Tibial nerve (tissue), 4 donors: ENCODE measurements around the gene CNNM1. TPM values are rescaled to one million over a fixed set of nuclear protein-coding genes. Genes with fewer than 3 reads are reported as not detected.

Experiments used
- DNase-seq, 2 donors: peaks; one replicate each; pipeline ENCODE4 v3.0.0-alpha.2; 2019; ENCODE audit warnings: low spot score in 2 of 2
- H3K27ac ChIP-seq, 4 donors: fragments of 200-600 bp; sonication (generic) in 3 of 4; one replicate each; pipeline ENCODE4 v1.5.1; 2017 to 2019; ENCODE audit warnings: mild to moderate bottlenecking in 1 of 4
- H3K27me3 ChIP-seq, 2 donors: fragments of 200-600 bp; sonication (generic) in 1 of 2; one replicate each; pipeline versions ENCODE4 v1.5.1 to v1.6.0; 2017 to 2019
- H3K36me3 ChIP-seq, 3 donors: fragments of 200-600 bp; sonication (generic); one replicate each; pipeline ENCODE4 v1.5.1; 2018 to 2019
- H3K4me1 ChIP-seq, 4 donors: fragments of 200-600 bp; sonication (generic) in 3 of 4; one replicate each; pipeline ENCODE4 v1.5.1; 2017 to 2019
- H3K4me3 ChIP-seq, 4 donors: fragments of 200-600 bp; sonication (generic) in 3 of 4; one replicate each; pipeline ENCODE4 v1.5.1; 2017 to 2019; ENCODE audit warnings: mild to moderate bottlenecking in 1 of 4, moderate library complexity in 1 of 4
- H3K9me3 ChIP-seq, 4 donors: fragments of 200-600 bp; sonication (generic) in 3 of 4; one replicate each; pipeline ENCODE4 v1.5.1; 2017 to 2019
- EP300 ChIP-seq, 2 donors: sonication (generic); formaldehyde crosslinking; IDR thresholded peaks; one replicate each; pipeline ENCODE4 v1.6.1; 2017; ENCODE audit warnings: antibody characterized with exemption in 2 of 2, mild to moderate bottlenecking in 1 of 2
- POLR2A ChIP-seq, 2 donors: fragments of 450-650 bp; IDR thresholded peaks; one replicate each; pipeline ENCODE4 v1.6.1; 2017; ENCODE audit warnings: antibody characterized with exemption in 2 of 2, mild to moderate bottlenecking in 2 of 2, moderate library complexity in 2 of 2
- WGBS, 2 donors: methylation state at CpG; one replicate each; pipeline ENCODE4 v1.1.5; 2018; 5-methylcytosine and 5-hydroxymethylcytosine counted together
- total RNA-seq, 4 donors: library from RNA; depleted of rRNA; stranded (reverse); fragments of >200 nt; gene quantifications; one replicate each; pipeline ENCODE4 v1.1.0, GENCODE V29; 2016
- TF ChIP-seq, protein P1 (sequence below), 5 experiments: fragments of 200-600 bp in 3 of 5; fragments of 450-650 bp in 2 of 5; sonication (generic) in 3 of 5; IDR thresholded peaks; one replicate each; pipeline ENCODE4 v1.5.1; 2016 to 2019; ENCODE audit warnings: antibody characterized with exemption in 5 of 5, mild to moderate bottlenecking in 3 of 5, moderate library complexity in 2 of 5

CNNM1 gene
- total RNA-seq, 4 donors from 2014 or later, result 0.20 TPM; not detected in 3

DNA sequence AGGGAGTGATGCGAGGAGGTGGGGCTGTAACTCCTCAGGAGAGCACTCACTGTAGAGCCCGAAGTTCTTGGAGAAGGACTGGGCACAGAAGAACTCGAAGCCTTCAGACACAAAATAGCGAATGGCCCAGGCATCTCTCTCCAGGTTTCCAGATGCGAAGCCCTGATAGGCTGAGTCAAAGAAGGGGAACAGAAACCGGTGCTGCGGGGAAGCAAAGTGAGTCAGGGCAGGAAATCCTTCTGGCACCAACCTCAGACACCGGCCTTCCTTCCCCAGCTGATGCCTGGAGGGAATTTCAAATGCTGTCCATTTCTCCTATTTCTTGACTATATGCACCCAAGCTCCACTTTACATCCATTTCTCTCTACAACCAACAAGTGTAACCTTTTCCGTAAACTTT, 74.5 kb downstream of the CNNM1 start:
- Histone ChIP-seq H3K36me3 (peaks cover 0 to 87% (median 4%) of the 10 kb centered on the region in 3 donors), H3K4me3 (no peak overlapping the region), H3K27me3 (no peaks in the 10 kb centered on the region), H3K9me3 (no peaks in the 10 kb centered on the region), H3K27ac (no peak overlapping the region), H3K4me1 (no peaks in the 10 kb centered on the region)
- TF ChIP-seq, protein P1, sequence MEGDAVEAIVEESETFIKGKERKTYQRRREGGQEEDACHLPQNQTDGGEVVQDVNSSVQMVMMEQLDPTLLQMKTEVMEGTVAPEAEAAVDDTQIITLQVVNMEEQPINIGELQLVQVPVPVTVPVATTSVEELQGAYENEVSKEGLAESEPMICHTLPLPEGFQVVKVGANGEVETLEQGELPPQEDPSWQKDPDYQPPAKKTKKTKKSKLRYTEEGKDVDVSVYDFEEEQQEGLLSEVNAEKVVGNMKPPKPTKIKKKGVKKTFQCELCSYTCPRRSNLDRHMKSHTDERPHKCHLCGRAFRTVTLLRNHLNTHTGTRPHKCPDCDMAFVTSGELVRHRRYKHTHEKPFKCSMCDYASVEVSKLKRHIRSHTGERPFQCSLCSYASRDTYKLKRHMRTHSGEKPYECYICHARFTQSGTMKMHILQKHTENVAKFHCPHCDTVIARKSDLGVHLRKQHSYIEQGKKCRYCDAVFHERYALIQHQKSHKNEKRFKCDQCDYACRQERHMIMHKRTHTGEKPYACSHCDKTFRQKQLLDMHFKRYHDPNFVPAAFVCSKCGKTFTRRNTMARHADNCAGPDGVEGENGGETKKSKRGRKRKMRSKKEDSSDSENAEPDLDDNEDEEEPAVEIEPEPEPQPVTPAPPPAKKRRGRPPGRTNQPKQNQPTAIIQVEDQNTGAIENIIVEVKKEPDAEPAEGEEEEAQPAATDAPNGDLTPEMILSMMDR (IDR thresholded peaks at IDR 0.05), result no peak
- TF ChIP-seq POLR2A (IDR thresholded peaks at IDR 0.05) (no peak), EP300 (IDR thresholded peaks at IDR 0.05) (no peak)
- WGBS, 2 donors, result 82 to 83% methylated on average over 9 of the region's 9 CpGs
- no peak for DNase-seq

GRCh38 chr10:99406149-99406548, 77.0 kb downstream of the CNNM1 start:
- no peaks in the 10 kb centered on the region for H3K9me3 ChIP-seq
- no peaks in the 10 kb centered on the region for H3K4me1 ChIP-seq
- 91 to 99% methylated on average over 3 of the region's 3 CpGs for WGBS, 2 donors
- no peaks in the 10 kb centered on the region for H3K27me3 ChIP-seq
- no peak overlapping the region for H3K27ac ChIP-seq
- no peak for DNase-seq
- TF ChIP-seq EP300 (IDR thresholded peaks at IDR 0.05), result no peak
- no peak for TF ChIP-seq POLR2A (IDR thresholded peaks at IDR 0.05)
- TF ChIP-seq, protein P1 (IDR thresholded peaks at IDR 0.05), result no peak
- no peak overlapping the region for H3K4me3 ChIP-seq
- H3K36me3 ChIP-seq, result peaks cover 0 to 66% (median 4%) of the 10 kb centered on the region in 3 donors

GRCh38 chr10:99410146-99410545, 81.0 kb downstream of the CNNM1 start:
- no peak overlapping the region for H3K4me3 ChIP-seq
- no peak for DNase-seq
- no peaks in the 10 kb centered on the region for H3K4me1 ChIP-seq
- TF ChIP-seq, protein P1 (IDR thresholded peaks at IDR 0.05), result no peak
- TF ChIP-seq EP300 (IDR thresholded peaks at IDR 0.05) (no peak), POLR2A (IDR thresholded peaks at IDR 0.05) (no peak)
- peaks cover 0 to 38% (median 0%) of the 10 kb centered on the region in 3 donors for H3K36me3 ChIP-seq
- H3K27me3 ChIP-seq, result no peaks in the 10 kb centered on the region
- WGBS, 2 donors, result 33 to 40% methylated on average over 1 of the region's 1 CpG
- no peaks in the 10 kb centered on the region for H3K9me3 ChIP-seq
- no peak overlapping the region for H3K27ac ChIP-seq

- WGBS, 2 donors, result 78 to 86% methylated on average over 4 of the region's 4 CpGs
- DNase-seq, result no peak
- no peak for TF ChIP-seq EP300 (IDR thresholded peaks at IDR 0.05)
- TF ChIP-seq, protein P1 (IDR thresholded peaks at IDR 0.05), result no peak
- no peak for TF ChIP-seq POLR2A (IDR thresholded peaks at IDR 0.05)
- no peak overlapping the region for H3K4me3 ChIP-seq
- no peaks in the 10 kb centered on the region for H3K4me1 ChIP-seq
- H3K9me3 ChIP-seq, result no peaks in the 10 kb centered on the region
- peaks cover 0 to 31% (median 0%) of the 10 kb centered on the region in 3 donors for H3K36me3 ChIP-seq
- H3K27ac ChIP-seq, result no peak overlapping the region
- no peaks in the 10 kb centered on the region for H3K27me3 ChIP-seq
These were observed 81.7 kb downstream of the CNNM1 start for GRCh38 chr10:99410876-99411275.

DNA sequence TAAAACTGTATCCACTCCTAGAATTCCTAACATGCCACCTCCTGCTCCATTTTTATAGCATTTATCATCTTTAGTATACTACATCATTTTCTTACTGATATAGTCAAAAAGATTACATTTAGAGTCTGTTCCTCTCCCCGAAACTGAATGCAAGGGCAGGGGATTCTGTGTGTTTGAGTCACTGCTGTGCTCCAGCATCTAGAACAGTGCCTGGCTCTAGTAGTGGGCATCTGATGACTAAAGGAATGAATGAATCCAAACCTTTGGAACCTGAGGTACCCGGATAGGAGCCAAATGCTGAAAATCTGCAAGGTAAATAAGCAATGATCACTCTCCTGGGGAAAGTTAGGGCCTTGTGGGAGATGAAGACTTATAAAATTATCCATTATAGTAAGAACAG, 82.4 kb downstream of the CNNM1 start:
- Histone ChIP-seq H3K9me3 (no peaks in the 10 kb centered on the region), H3K36me3 (peaks cover 0 to 30% (median 0%) of the 10 kb centered on the region in 3 donors), H3K4me3 (no peak overlapping the region), H3K27me3 (no peaks in the 10 kb centered on the region), H3K4me1 (no peaks in the 10 kb centered on the region), H3K27ac (no peak overlapping the region)
- 93 to 97% methylated on average over 2 of the region's 2 CpGs for WGBS, 2 donors
- DNase-seq, result no peak
- TF ChIP-seq EP300 (IDR thresholded peaks at IDR 0.05) (no peak), POLR2A (IDR thresholded peaks at IDR 0.05) (no peak)
- TF ChIP-seq, protein P1 (IDR thresholded peaks at IDR 0.05), result no peak
